GM23338 (cell line): ENCODE data around the gene PIGN.

Source experiments
- EZH2 ChIP-seq: fragments of 200-600 bp; sonication (generic); IDR thresholded peaks from one replicate; pipeline ENCODE4 v1.8.0; 2017; ENCODE audit warnings: antibody characterized with exemption, mild to moderate bottlenecking, low read depth; ENCODE audit not compliant: unreplicated experiment
- EZH2phosphoT487 ChIP-seq: fragments of 200-600 bp; sonication (generic); IDR thresholded peaks from one replicate; pipeline ENCODE4 v1.8.1; 2018; ENCODE audit warnings: antibody characterized with exemption; ENCODE audit not compliant: unreplicated experiment
- NANOG ChIP-seq: IDR thresholded peaks from 2 replicates; pipeline ENCODE4 v1.6.1; 2016; ENCODE audit warnings: antibody characterized with exemption, borderline replicate concordance
- TF ChIP-seq, protein P1 (sequence below), 2 experiments: fragments of 200-600 bp in 1 of 2; sonication (generic) in 1 of 2; conservative IDR thresholded peaks; 2 replicates each; pipeline versions ENCODE4 v1.5.1 to v1.6.1; 2016 to 2017; ENCODE audit warnings: antibody characterized with exemption in 2 of 2, low read depth in 2 of 2, mild to moderate bottlenecking in 2 of 2, moderate library complexity in 1 of 2
- TF ChIP-seq, protein P2 (sequence below): IDR thresholded peaks from one replicate; pipeline ENCODE4 v1.6.1; 2018; ENCODE audit warnings: antibody characterized with exemption; ENCODE audit not compliant: unreplicated experiment

DNA sequence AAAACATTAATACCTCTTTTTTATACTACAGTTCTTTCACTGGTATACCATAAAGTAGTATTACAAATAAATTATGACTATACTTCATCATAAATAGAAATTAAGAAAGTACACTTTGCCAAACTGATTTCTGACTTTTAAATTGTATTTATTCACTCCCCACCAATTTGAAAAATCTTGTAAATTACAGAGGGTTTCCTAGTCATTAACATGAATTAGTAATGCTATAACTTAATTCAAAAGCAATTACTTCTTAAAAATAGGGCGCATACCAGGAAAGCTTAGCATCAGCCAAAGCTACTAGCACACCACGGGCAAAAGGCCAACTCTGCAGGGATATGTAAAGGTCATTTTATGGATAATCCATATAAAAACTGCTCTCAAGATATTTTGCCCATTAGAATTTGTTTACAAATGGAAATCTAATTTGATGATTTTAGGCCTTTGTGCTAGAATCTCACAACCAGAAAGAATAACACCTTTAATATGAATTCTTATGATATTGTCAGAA is 142.3 kb downstream of the PIGN start:
- TF ChIP-seq, protein P1, sequence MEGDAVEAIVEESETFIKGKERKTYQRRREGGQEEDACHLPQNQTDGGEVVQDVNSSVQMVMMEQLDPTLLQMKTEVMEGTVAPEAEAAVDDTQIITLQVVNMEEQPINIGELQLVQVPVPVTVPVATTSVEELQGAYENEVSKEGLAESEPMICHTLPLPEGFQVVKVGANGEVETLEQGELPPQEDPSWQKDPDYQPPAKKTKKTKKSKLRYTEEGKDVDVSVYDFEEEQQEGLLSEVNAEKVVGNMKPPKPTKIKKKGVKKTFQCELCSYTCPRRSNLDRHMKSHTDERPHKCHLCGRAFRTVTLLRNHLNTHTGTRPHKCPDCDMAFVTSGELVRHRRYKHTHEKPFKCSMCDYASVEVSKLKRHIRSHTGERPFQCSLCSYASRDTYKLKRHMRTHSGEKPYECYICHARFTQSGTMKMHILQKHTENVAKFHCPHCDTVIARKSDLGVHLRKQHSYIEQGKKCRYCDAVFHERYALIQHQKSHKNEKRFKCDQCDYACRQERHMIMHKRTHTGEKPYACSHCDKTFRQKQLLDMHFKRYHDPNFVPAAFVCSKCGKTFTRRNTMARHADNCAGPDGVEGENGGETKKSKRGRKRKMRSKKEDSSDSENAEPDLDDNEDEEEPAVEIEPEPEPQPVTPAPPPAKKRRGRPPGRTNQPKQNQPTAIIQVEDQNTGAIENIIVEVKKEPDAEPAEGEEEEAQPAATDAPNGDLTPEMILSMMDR (conservative IDR thresholded peaks at IDR 0.05; ENCODE audit: low read depth in 2 of 2): no peak
- TF ChIP-seq EZH2phosphoT487 (no peak), EZH2 (no peak), NANOG (no peak)
- TF ChIP-seq, protein P2, sequence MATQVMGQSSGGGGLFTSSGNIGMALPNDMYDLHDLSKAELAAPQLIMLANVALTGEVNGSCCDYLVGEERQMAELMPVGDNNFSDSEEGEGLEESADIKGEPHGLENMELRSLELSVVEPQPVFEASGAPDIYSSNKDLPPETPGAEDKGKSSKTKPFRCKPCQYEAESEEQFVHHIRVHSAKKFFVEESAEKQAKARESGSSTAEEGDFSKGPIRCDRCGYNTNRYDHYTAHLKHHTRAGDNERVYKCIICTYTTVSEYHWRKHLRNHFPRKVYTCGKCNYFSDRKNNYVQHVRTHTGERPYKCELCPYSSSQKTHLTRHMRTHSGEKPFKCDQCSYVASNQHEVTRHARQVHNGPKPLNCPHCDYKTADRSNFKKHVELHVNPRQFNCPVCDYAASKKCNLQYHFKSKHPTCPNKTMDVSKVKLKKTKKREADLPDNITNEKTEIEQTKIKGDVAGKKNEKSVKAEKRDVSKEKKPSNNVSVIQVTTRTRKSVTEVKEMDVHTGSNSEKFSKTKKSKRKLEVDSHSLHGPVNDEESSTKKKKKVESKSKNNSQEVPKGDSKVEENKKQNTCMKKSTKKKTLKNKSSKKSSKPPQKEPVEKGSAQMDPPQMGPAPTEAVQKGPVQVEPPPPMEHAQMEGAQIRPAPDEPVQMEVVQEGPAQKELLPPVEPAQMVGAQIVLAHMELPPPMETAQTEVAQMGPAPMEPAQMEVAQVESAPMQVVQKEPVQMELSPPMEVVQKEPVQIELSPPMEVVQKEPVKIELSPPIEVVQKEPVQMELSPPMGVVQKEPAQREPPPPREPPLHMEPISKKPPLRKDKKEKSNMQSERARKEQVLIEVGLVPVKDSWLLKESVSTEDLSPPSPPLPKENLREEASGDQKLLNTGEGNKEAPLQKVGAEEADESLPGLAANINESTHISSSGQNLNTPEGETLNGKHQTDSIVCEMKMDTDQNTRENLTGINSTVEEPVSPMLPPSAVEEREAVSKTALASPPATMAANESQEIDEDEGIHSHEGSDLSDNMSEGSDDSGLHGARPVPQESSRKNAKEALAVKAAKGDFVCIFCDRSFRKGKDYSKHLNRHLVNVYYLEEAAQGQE: no peak
